Measurements from ENCODE around the gene NDUFB1.

NDUFB1 gene

DNA sequence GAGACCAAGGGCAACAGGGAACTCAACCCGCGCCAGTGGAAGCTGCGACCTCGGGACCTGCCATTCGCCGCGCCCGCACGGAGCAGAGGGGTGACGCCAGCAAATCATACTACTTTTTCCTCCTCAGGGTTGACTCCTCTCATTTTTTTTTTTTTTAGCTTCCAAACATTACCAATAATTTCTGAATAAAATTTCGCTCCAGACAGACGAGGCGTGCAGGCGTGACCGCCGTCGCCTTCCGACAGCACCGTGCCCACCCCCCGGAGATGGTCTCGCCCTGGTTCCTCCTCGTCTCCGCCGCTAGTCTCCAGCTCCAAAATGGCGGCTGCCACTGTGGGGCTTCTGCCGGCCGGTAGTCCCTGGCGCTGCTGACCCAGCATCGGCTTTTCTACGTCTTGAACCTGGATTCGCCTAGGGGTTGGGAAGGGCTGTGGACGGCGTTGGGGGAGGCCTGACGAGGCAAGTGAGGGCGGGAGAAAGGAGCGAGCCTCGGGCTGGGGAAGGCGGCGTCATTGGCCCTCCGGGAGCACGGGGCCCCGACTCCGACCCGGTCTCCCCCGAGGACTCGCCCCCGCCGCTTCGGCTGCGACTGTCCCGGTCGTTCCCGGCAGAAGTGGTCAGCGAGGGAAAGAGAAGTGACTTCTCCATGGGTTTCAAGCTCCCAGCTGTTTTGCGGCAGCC is at the start of gene NDUFB1, which contains the start of gene CPSF2:
Gene NDUFB1 (minus strand): TSS at position 37 of the 681 bp plus-strand sequence. CDS start 4,069 bp downstream, outside the sequence.
Gene CPSF2 (plus strand): TSS at position 300 of the 681 bp plus-strand sequence. CDS start 9,016 bp downstream, outside the sequence.
- Histone ChIP-seq H3K79me2 (ENCODE audit: low read length) (peaks cover 40% of the 10 kb centered on the region), H2AFZ (ENCODE audit: low read length) (peak within 1 kb of the TSS; percentile 70), H3F3A (ENCODE audit: insufficient read depth, low read length) (peaks cover 2% of the 10 kb centered on the region; the same call in 1 of the 2 replicates), H3K4me3 (ENCODE audit: low read length) (peak within 1 kb of the TSS; percentile 85), H3K9ac (ENCODE audit: low read length) (peak within 1 kb of the TSS; percentile 97), H3K4me2 (ENCODE audit: low read depth, low read length) (peak within 1 kb of the TSS; percentile 52; the same call in 1 of the 2 replicates), H3K36me3 (replicated peaks; ENCODE audit: insufficient read depth, low read length) (no peaks in the 10 kb centered on the region), H4K20me1 (ENCODE audit: insufficient read depth, low read length) (no peaks in the 10 kb centered on the region), H3K9me2 (replicated peaks; ENCODE audit: insufficient read depth, low read length) (no peaks in the 10 kb centered on the region), H3K27me3 (replicated peaks; ENCODE audit: insufficient read depth, low read length) (no peaks in the 10 kb centered on the region), H3K4me1 (ENCODE audit: low read length) (0 out of 2 replicates have a peak, but pooled peaks cover 6% of the 10 kb centered on the region), H3K27ac (ENCODE audit: low read length) (peak within 1 kb of the TSS; percentile 76), H3K9me3 (replicated peaks; ENCODE audit: insufficient read depth, low read length) (no peaks in the 10 kb centered on the region)
- no peak for TF ChIP-seq EZH2 (optimal IDR thresholded peaks at IDR 0.05; ENCODE audit: low read depth, low read length)
- TF ChIP-seq, protein P1, sequence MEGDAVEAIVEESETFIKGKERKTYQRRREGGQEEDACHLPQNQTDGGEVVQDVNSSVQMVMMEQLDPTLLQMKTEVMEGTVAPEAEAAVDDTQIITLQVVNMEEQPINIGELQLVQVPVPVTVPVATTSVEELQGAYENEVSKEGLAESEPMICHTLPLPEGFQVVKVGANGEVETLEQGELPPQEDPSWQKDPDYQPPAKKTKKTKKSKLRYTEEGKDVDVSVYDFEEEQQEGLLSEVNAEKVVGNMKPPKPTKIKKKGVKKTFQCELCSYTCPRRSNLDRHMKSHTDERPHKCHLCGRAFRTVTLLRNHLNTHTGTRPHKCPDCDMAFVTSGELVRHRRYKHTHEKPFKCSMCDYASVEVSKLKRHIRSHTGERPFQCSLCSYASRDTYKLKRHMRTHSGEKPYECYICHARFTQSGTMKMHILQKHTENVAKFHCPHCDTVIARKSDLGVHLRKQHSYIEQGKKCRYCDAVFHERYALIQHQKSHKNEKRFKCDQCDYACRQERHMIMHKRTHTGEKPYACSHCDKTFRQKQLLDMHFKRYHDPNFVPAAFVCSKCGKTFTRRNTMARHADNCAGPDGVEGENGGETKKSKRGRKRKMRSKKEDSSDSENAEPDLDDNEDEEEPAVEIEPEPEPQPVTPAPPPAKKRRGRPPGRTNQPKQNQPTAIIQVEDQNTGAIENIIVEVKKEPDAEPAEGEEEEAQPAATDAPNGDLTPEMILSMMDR (IDR thresholded peaks at IDR 0.05; ENCODE audit: low read length), result no peak
- TF ChIP-seq EZH2phosphoT487 (IDR thresholded peaks at IDR 0.05; ENCODE audit: low read length), result no peak
- peak; percentile 54 for DNase-seq

DNA sequence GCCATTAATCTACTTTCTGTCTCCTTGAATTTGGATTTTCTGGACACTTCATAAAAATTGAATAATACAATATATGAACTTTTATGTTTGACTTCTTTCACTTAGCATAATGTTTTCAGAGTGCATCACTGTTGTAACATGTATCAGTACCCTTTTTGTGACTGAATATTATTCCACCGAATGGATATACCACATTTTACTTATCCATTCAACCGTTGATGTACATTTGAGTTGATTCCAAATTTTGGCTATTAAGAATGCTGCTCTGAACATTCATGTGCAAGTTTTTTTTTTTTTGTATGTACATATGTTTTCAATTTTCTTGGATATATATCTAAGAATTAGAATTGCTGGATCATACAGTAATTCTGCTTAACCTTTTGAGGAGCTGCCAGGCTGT is 43.5 kb upstream of the NDUFB1 start:
- no peaks in the 10 kb centered on the region; the same call in 1 of the 2 replicates for H3K36me3 ChIP-seq (replicated peaks; ENCODE audit: insufficient read depth, low read length)
- no peaks in the 10 kb centered on the region for H3F3A ChIP-seq (ENCODE audit: insufficient read depth, low read length)
- H3K4me3 ChIP-seq (ENCODE audit: low read length), result no peak overlapping the region
- H3K9me3 ChIP-seq (replicated peaks; ENCODE audit: insufficient read depth, low read length), result no peaks in the 10 kb centered on the region
- no peak for DNase-seq
- H3K4me2 ChIP-seq (ENCODE audit: low read depth, low read length), result no peak overlapping the region
- no peak for TF ChIP-seq EZH2 (optimal IDR thresholded peaks at IDR 0.05; ENCODE audit: low read depth, low read length)
- TF ChIP-seq, protein P1 (IDR thresholded peaks at IDR 0.05; ENCODE audit: low read length), result no peak
- no peak overlapping the region for H3K9ac ChIP-seq (ENCODE audit: low read length)
- no peak overlapping the region for H3K27ac ChIP-seq (ENCODE audit: low read length)
- H3K27me3 ChIP-seq (replicated peaks; ENCODE audit: insufficient read depth, low read length), result no peaks in the 10 kb centered on the region
- no peaks in the 10 kb centered on the region for H3K9me2 ChIP-seq (replicated peaks; ENCODE audit: insufficient read depth, low read length)
- no peaks in the 10 kb centered on the region for H4K20me1 ChIP-seq (ENCODE audit: insufficient read depth, low read length)
- no peaks in the 10 kb centered on the region for H3K79me2 ChIP-seq (ENCODE audit: low read length)
- no peak overlapping the region for H2AFZ ChIP-seq (ENCODE audit: low read length)
- H3K4me1 ChIP-seq (ENCODE audit: low read length), result no peaks in the 10 kb centered on the region

DNA sequence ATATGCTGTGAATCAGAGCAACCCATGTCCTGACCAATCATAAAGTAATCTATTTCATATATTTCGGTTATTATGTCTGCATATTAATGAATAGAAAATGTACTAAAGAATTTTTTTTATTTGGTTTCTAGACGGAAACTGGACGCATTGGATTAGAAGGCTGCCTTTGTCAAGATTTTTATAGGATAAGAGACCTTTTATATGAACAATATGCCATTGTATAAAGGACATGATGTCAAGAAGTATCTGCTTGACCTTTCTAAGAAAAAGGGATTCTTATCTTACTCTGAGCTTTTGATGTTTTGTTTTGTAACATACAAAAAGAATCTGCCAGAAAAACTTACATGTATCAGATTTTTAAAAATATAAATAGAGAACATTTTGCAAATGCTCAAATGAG is 40.0 kb upstream of the NDUFB1 start:
- Histone ChIP-seq H3K9me2 (replicated peaks; ENCODE audit: insufficient read depth, low read length) (no peaks in the 10 kb centered on the region), H3K27me3 (replicated peaks; ENCODE audit: insufficient read depth, low read length) (no peaks in the 10 kb centered on the region), H3K9ac (ENCODE audit: low read length) (no peak overlapping the region), H3F3A (ENCODE audit: insufficient read depth, low read length) (no peaks in the 10 kb centered on the region), H3K9me3 (replicated peaks; ENCODE audit: insufficient read depth, low read length) (no peaks in the 10 kb centered on the region), H3K36me3 (replicated peaks; ENCODE audit: insufficient read depth, low read length) (no peaks in the 10 kb centered on the region; the same call in 1 of the 2 replicates), H4K20me1 (ENCODE audit: insufficient read depth, low read length) (no peaks in the 10 kb centered on the region), H3K27ac (ENCODE audit: low read length) (no peak overlapping the region), H3K4me3 (ENCODE audit: low read length) (no peak overlapping the region), H2AFZ (ENCODE audit: low read length) (no peak overlapping the region), H3K4me2 (ENCODE audit: low read depth, low read length) (no peak overlapping the region), H3K4me1 (ENCODE audit: low read length) (no peaks in the 10 kb centered on the region), H3K79me2 (ENCODE audit: low read length) (no peaks in the 10 kb centered on the region)
- no peak for DNase-seq
- TF ChIP-seq EZH2 (optimal IDR thresholded peaks at IDR 0.05; ENCODE audit: low read depth, low read length) (no peak), EZH2phosphoT487 (IDR thresholded peaks at IDR 0.05; ENCODE audit: low read length) (no peak)
- TF ChIP-seq, protein P1 (IDR thresholded peaks at IDR 0.05; ENCODE audit: low read length), result no peak
